Liver (tissue), 9 donors: ENCODE measurements around the gene LCE2C. TPM values are rescaled to one million over a fixed set of nuclear protein-coding genes. Genes with fewer than 3 reads are reported as not detected.

Experiments
- DNase-seq: peaks from one replicate; pipeline ENCODE4 v3.0.0-alpha.2; 2017; ENCODE audit warnings: low spot score
- H3K27ac ChIP-seq, 2 donors: one replicate each; pipeline ENCODE4 v1.7.0; 2013; ENCODE audit warnings: inconsistent platforms in 2 of 2, low read length in 2 of 2, control low read depth in 1 of 2, low read depth in 1 of 2, mild to moderate bottlenecking in 1 of 2
- H3K27me3 ChIP-seq, 4 donors: one replicate each; pipeline versions ENCODE4 v1.6.1 to v1.7.0; 2013; ENCODE audit warnings: low read length in 3 of 4, inconsistent platforms in 1 of 4, mild to moderate bottlenecking in 1 of 4, moderate library complexity in 1 of 4; ENCODE audit not compliant: control insufficient read depth in 4 of 4, insufficient read depth in 4 of 4
- H3K36me3 ChIP-seq, 4 donors: one replicate each; pipeline versions ENCODE4 v1.6.1 to v1.7.0; 2013; ENCODE audit warnings: low read length in 3 of 4, mild to moderate bottlenecking in 3 of 4, low read depth in 1 of 4, moderate library complexity in 1 of 4; ENCODE audit not compliant: control insufficient read depth in 4 of 4, insufficient read depth in 3 of 4
- H3K4me1 ChIP-seq, 4 donors: one replicate each; pipeline versions ENCODE4 v1.6.1 to v1.7.0; 2013; ENCODE audit warnings: low read length in 3 of 4, mild to moderate bottlenecking in 3 of 4, moderate library complexity in 1 of 4; ENCODE audit not compliant: control insufficient read depth in 4 of 4, insufficient read depth in 4 of 4
- H3K4me3 ChIP-seq, 3 donors: one replicate each; pipeline versions ENCODE4 v1.6.1 to v1.7.0; 2013; ENCODE audit warnings: low read length in 3 of 3, control low read depth in 1 of 3, low read depth in 1 of 3, mild to moderate bottlenecking in 1 of 3
- H3K9ac ChIP-seq, 2 donors: one replicate each; pipeline ENCODE4 v1.7.0; 2013; ENCODE audit warnings: low read length in 2 of 2, mild to moderate bottlenecking in 2 of 2, moderate library complexity in 2 of 2, control low read depth in 1 of 2, low read depth in 1 of 2
- H3K9me3 ChIP-seq, 4 donors: one replicate each; pipeline versions ENCODE4 v1.6.1 to v1.7.0; 2013; ENCODE audit warnings: low read length in 3 of 4; ENCODE audit not compliant: control insufficient read depth in 4 of 4
- ATF3 ChIP-seq: IDR thresholded peaks from 2 replicates; pipeline ENCODE4 v1.6.1; 2016; ENCODE audit warnings: antibody characterized with exemption
- CTCF ChIP-seq: fragments of 150-350 bp; IDR thresholded peaks from 2 replicates; pipeline ENCODE4 v1.5.1; 2017; ENCODE audit warnings: improper control_type of control experiment, low read depth, low read length; ENCODE audit not compliant: missing input control
- FOXA1 ChIP-seq: IDR thresholded peaks from 2 replicates; pipeline ENCODE4 v1.6.1; 2016; ENCODE audit warnings: antibody characterized with exemption
- FOXA2 ChIP-seq: IDR thresholded peaks from 2 replicates; pipeline ENCODE4 v1.6.1; 2016; ENCODE audit warnings: antibody characterized with exemption
- GABPA ChIP-seq, 2 donors: IDR thresholded peaks in 1 of 2; conservative IDR thresholded peaks in 1 of 2; 2 replicates each; pipeline ENCODE4 v1.6.1; 2016; ENCODE audit warnings: antibody characterized with exemption in 2 of 2, mild to moderate bottlenecking in 1 of 2, moderate library complexity in 1 of 2
- HNF4G ChIP-seq: IDR thresholded peaks from 2 replicates; pipeline ENCODE4 v1.6.1; 2016; ENCODE audit warnings: antibody characterized with exemption
- JUND ChIP-seq, 2 donors: IDR thresholded peaks; 2 replicates each; pipeline ENCODE4 v1.6.1; 2016; ENCODE audit warnings: antibody characterized with exemption in 2 of 2
- MAX ChIP-seq: IDR thresholded peaks from 2 replicates; pipeline ENCODE4 v1.6.1; 2016; ENCODE audit warnings: antibody characterized with exemption
- NR2F2 ChIP-seq: IDR thresholded peaks from 2 replicates; pipeline ENCODE4 v1.6.1; 2016; ENCODE audit warnings: antibody characterized with exemption
- RAD21 ChIP-seq, 2 donors: IDR thresholded peaks; 2 replicates each; pipeline ENCODE4 v1.6.1; 2016; ENCODE audit warnings: antibody characterized with exemption in 2 of 2, mild to moderate bottlenecking in 2 of 2
- REST ChIP-seq: IDR thresholded peaks from 2 replicates; pipeline ENCODE4 v1.6.1; 2016; ENCODE audit warnings: antibody characterized with exemption, mild to moderate bottlenecking
- RXRA ChIP-seq, 2 donors: IDR thresholded peaks; 2 replicates each; pipeline ENCODE4 v1.6.1; 2017 to 2018; ENCODE audit warnings: antibody characterized with exemption in 2 of 2, mild to moderate bottlenecking in 1 of 2
- TAF1 ChIP-seq: conservative IDR thresholded peaks from 2 replicates; pipeline ENCODE4 v1.6.1; 2016; ENCODE audit warnings: antibody characterized with exemption, mild to moderate bottlenecking
- ZBTB33 ChIP-seq: IDR thresholded peaks from 2 replicates; pipeline ENCODE4 v1.6.1; 2016; ENCODE audit warnings: antibody characterized with exemption
- WGBS: extraction: QIAGEN DNeasy Blood & Tissue Kit; methylation state at CpG from one replicate; pipeline ENCODE4 v1.1.7; 2013; 5-methylcytosine and 5-hydroxymethylcytosine counted together
- polyA plus RNA-seq, 2 donors: library from polyadenylated mRNA; stranded (reverse) in 1 of 2; unstranded in 1 of 2; fragments of 200-250 nt in 1 of 2; fragments of >200 nt in 1 of 2; fragmentation: Nextera tagmentation in 1 of 2; extraction: Ambion mirVana in 1 of 2; gene quantifications; one replicate each; pipeline versions ENCODE4 v1.2.1 to v1.2.3, GENCODE V29; 2013 to 2015
- total RNA-seq, 2 donors: library from RNA; depleted of rRNA; stranded (reverse); fragments of >200 nt; gene quantifications; one replicate each; pipeline ENCODE4 v1.2.3, GENCODE V29; 2014
- donor health status: healthy.
- donor health status: healthy.
- donor health status: healthy.
- donor health status: healthy.
- donor health status: healthy.

LCE2C gene
- total and polyA plus RNA-seq, 4 donors, result not detected

- Histone ChIP-seq H3K36me3 (no peaks in the 10 kb centered on the region), H3K4me3 (no peak overlapping the region), H3K9ac (no peak overlapping the region), H3K4me1 (no peaks in the 10 kb centered on the region), H3K9me3 (peaks cover 0 to 3% (median 0%) of the 10 kb centered on the region in 4 donors), H3K27me3 (no peaks in the 10 kb centered on the region), H3K27ac (no peak overlapping the region)
- no peak for DNase-seq
- no peak for TF ChIP-seq ZBTB33
- no peak for TF ChIP-seq ATF3
- TF ChIP-seq MAX, result no peak
- TF ChIP-seq REST, result no peak
- TF ChIP-seq RXRA (IDR thresholded peaks at IDR 0.05), result no peak
- TF ChIP-seq RAD21 (IDR thresholded peaks at IDR 0.05), result no peak
- no peak for TF ChIP-seq CTCF
- 65% methylated on average over 3 of the region's 3 CpGs for WGBS
These were observed 31.1 kb upstream of the LCE2C start for GRCh38 chr1:152643945-152644344.

GRCh38 chr1:152645146-152645545, 29.9 kb upstream of the LCE2C start:
- no peak overlapping the region for H3K27ac ChIP-seq
- no peaks in the 10 kb centered on the region for H3K36me3 ChIP-seq
- no peaks in the 10 kb centered on the region for H3K27me3 ChIP-seq
- H3K4me1 ChIP-seq, result no peaks in the 10 kb centered on the region
- H3K4me3 ChIP-seq, result no peak overlapping the region
- TF ChIP-seq FOXA1, result no peak
- no peak for TF ChIP-seq JUND (IDR thresholded peaks at IDR 0.05)
- no peak for TF ChIP-seq CTCF
- TF ChIP-seq GABPA (IDR thresholded peaks at IDR 0.05 in 1 of 2, conservative IDR thresholded peaks at IDR 0.05 in 1 of 2), result no peak
- no peak for TF ChIP-seq NR2F2
- no peak for TF ChIP-seq TAF1
- TF ChIP-seq FOXA2, result no peak
- TF ChIP-seq ATF3, result no peak
- no peak for TF ChIP-seq HNF4G
- no peak for TF ChIP-seq ZBTB33
- no peaks in the 10 kb centered on the region for H3K9me3 ChIP-seq
- DNase-seq, result no peak
- H3K9ac ChIP-seq, result no peak overlapping the region
- 59% methylated on average over 3 of the region's 3 CpGs for WGBS
